PC-3 (cell line): Measurements from ENCODE around the gene KIF5C.

Source experiments
- CTCF ChIP-seq: fragments of 300-600 bp; sonication (generic); conservative IDR thresholded peaks from 2 replicates; pipeline ENCODE4 v1.5.1; 2017; ENCODE audit warnings: antibody characterized with exemption, low read depth, mild to moderate bottlenecking, low read length
- EZH2 ChIP-seq: fragments of 300-600 bp; sonication (generic); IDR thresholded peaks from one replicate; pipeline ENCODE4 v1.6.1; 2017; ENCODE audit warnings: antibody characterized with exemption, mild to moderate bottlenecking, low read length; ENCODE audit not compliant: unreplicated experiment

- TF ChIP-seq CTCF (no peak), EZH2 (no peak)
These were observed 45.5 kb downstream of the KIF5C start for GRCh38 chr2:148920559-148920958.
